B cell (primary cell): Measurements from ENCODE around the gene KRTAP10-5.
"Not testable (repeated sequence)": the region's sequence is repeated elsewhere in the genome, so short reads cannot be mapped to it uniquely, and the experiment has no call there.

Experiments used
- EZH2 ChIP-seq: IDR thresholded peaks from 2 replicates; pipeline ENCODE4 v1.6.1; 2012; ENCODE audit warnings: borderline replicate concordance, low read depth, mild to moderate bottlenecking, moderate library complexity, low read length; ENCODE audit not compliant: insufficient read depth, poor library complexity, severe bottlenecking
- TF ChIP-seq, protein P1 (sequence below): fragments of 200-600 bp; IDR thresholded peaks from one replicate; pipeline ENCODE4 v1.8.0; 2022; ENCODE audit warnings: antibody characterized with exemption, mild to moderate bottlenecking

DNA sequence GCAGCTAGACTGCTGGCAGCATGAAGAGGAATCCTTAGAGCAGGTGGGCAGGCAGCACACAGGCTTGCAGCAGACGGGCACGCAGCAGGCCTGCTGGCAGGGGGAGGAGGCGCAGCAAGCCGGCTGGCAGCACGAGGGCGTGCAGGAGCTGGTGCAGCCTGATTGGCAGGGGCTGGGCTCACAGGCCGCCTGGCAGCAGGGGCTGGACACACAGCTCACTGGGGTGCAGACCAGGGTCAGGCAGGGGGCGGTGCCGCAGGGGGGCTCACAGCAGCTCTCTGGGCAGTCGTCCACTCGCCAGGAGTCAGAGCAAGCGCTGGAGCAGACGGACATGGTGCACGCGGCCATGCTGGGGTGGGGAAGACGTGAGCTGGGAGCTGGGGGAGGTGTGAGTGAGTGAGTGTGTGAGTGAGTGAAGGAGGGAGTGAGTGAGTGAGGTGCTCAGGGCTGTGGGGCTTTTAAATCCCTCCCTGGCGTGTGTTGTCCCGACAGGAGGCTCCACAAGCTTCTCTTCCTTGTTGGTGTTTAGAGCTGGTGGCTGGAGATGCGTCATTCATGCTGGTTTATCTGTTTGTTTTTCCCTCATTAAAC lies at the start of gene KRTAP10-5:
- TF ChIP-seq, protein P1, sequence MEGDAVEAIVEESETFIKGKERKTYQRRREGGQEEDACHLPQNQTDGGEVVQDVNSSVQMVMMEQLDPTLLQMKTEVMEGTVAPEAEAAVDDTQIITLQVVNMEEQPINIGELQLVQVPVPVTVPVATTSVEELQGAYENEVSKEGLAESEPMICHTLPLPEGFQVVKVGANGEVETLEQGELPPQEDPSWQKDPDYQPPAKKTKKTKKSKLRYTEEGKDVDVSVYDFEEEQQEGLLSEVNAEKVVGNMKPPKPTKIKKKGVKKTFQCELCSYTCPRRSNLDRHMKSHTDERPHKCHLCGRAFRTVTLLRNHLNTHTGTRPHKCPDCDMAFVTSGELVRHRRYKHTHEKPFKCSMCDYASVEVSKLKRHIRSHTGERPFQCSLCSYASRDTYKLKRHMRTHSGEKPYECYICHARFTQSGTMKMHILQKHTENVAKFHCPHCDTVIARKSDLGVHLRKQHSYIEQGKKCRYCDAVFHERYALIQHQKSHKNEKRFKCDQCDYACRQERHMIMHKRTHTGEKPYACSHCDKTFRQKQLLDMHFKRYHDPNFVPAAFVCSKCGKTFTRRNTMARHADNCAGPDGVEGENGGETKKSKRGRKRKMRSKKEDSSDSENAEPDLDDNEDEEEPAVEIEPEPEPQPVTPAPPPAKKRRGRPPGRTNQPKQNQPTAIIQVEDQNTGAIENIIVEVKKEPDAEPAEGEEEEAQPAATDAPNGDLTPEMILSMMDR, result not testable (repeated sequence)
- TF ChIP-seq EZH2, result not testable (repeated sequence)
